ENCODE data around the gene ACAP1.

ACAP1 gene

DNA sequence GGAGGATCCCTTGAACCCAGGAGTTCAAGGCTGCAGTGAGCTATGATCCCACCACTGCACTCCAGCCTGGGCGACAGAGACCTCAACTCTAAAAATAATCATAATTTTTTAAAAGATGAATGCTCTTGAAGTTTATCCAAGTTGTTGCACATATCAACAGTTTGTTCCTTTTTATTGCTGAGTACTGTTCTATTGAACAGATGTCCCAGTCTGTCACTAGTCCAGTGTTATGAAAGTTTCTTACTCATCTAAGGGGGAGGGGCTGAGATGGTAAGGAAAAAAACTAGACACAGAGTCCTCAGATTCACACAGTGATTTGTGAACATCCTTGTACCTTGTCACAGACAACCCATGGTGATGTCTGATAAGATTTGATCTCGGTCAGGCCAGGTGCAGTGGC lies 3.9 kb downstream of the ACAP1 start:
- DNase-seq: no peak
- Mint-ChIP-seq H3K9me3 (no peaks in the 10 kb centered on the region), H3K27me3 (ENCODE audit: low read depth, poor library complexity) (peaks cover 7% of the 10 kb centered on the region), H3K27ac (no peak overlapping the region), H3K4me1 (peaks cover 52% of the 10 kb centered on the region), H3K36me3 (ENCODE audit: low read depth) (no peaks in the 10 kb centered on the region), H3K4me3 (no peak overlapping the region)
- TF ChIP-seq, protein P1, sequence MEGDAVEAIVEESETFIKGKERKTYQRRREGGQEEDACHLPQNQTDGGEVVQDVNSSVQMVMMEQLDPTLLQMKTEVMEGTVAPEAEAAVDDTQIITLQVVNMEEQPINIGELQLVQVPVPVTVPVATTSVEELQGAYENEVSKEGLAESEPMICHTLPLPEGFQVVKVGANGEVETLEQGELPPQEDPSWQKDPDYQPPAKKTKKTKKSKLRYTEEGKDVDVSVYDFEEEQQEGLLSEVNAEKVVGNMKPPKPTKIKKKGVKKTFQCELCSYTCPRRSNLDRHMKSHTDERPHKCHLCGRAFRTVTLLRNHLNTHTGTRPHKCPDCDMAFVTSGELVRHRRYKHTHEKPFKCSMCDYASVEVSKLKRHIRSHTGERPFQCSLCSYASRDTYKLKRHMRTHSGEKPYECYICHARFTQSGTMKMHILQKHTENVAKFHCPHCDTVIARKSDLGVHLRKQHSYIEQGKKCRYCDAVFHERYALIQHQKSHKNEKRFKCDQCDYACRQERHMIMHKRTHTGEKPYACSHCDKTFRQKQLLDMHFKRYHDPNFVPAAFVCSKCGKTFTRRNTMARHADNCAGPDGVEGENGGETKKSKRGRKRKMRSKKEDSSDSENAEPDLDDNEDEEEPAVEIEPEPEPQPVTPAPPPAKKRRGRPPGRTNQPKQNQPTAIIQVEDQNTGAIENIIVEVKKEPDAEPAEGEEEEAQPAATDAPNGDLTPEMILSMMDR (IDR thresholded peaks at IDR 0.05): no peak

- Mint-ChIP-seq H3K27me3 (ENCODE audit: low read depth, poor library complexity) (peaks cover 7% of the 10 kb centered on the region), H3K27ac (no peak overlapping the region), H3K4me1 (peaks cover 46% of the 10 kb centered on the region), H3K36me3 (ENCODE audit: low read depth) (no peaks in the 10 kb centered on the region), H3K4me3 (no peak overlapping the region), H3K9me3 (no peaks in the 10 kb centered on the region)
- DNase-seq: no peak
- TF ChIP-seq, protein P1 (IDR thresholded peaks at IDR 0.05): no peak
Measured at GRCh38 chr17:7341842-7342241, 5.5 kb downstream of the ACAP1 start.

DNA sequence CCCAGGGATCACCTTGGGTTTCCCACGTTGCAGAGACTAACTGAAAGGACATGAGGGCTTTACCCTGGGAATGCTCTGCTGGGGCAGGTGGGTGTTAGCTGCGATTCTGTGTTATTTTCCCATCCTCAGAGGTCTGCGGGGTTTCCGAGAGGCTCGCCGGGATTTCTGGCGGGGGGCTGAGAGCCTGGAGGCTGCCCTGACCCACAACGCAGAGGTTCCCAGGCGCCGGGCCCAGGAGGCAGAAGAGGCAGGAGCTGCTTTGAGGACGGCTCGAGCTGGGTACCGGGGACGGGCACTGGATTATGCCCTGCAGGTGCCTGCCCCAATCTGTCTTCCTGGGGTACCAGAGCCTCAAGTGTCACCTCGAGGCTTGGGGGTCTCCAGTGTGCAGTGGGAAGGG lies 6.9 kb downstream of the ACAP1 start:
- H3K27ac Mint-ChIP-seq: no peak overlapping the region
- H3K4me3 Mint-ChIP-seq: no peak overlapping the region
- peaks cover 9% of the 10 kb centered on the region for H3K27me3 Mint-ChIP-seq (ENCODE audit: low read depth, poor library complexity)
- peaks cover 45% of the 10 kb centered on the region for H3K4me1 Mint-ChIP-seq
- H3K9me3 Mint-ChIP-seq: no peaks in the 10 kb centered on the region
- DNase-seq: no peak
- TF ChIP-seq, protein P1 (IDR thresholded peaks at IDR 0.05): no peak
- H3K36me3 Mint-ChIP-seq (ENCODE audit: low read depth): no peaks in the 10 kb centered on the region

DNA sequence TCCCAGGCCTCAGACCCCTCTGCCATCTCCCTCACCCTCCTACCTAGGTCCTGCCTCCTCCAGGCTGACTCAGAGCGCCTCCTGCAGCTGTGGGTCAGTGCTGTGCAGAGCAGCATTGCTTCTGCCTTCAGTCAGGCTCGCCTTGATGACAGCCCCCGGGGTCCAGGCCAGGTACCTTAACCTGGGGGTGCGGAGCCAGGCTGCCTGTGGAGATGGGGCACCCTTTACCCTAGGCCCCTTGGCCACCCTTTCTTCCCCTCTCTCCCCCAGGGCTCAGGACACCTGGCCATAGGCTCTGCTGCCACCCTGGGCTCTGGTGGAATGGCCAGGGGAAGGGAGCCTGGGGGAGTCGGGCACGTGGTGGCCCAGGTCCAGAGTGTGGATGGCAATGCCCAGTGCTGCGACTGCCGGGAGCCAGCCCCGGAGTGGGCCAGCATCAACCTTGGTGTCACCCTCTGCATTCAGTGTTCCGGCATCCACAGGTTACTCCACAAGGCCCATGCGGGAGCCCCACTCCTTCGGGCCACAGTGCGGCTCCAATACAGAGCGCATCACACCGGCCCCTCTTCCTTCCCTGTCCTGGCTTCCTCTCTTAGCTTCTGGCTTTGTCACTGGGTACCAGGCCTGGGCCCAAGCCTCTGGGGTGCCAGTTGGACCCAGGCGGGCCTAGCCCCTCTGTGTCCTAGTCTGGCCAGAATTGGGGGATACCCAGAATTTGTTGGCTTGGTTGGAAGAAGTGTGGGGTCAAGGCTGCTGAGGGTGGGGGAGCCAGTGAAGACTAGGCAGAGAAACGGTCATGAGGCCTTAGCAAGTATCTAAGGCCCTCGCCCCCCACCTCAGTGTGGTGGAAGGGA lies 10.7 kb downstream of the ACAP1 start:
- H3K36me3 Mint-ChIP-seq (ENCODE audit: low read depth): no peaks in the 10 kb centered on the region
- H3K27ac Mint-ChIP-seq: peak overlapping the region; percentile 22
- no peak for DNase-seq
- no peak overlapping the region for H3K4me3 Mint-ChIP-seq
- H3K9me3 Mint-ChIP-seq: no peaks in the 10 kb centered on the region
- H3K27me3 Mint-ChIP-seq (ENCODE audit: low read depth, poor library complexity): peaks cover 9% of the 10 kb centered on the region
- peaks cover 64% of the 10 kb centered on the region for H3K4me1 Mint-ChIP-seq
- TF ChIP-seq, protein P1 (IDR thresholded peaks at IDR 0.05): no peak

DNA sequence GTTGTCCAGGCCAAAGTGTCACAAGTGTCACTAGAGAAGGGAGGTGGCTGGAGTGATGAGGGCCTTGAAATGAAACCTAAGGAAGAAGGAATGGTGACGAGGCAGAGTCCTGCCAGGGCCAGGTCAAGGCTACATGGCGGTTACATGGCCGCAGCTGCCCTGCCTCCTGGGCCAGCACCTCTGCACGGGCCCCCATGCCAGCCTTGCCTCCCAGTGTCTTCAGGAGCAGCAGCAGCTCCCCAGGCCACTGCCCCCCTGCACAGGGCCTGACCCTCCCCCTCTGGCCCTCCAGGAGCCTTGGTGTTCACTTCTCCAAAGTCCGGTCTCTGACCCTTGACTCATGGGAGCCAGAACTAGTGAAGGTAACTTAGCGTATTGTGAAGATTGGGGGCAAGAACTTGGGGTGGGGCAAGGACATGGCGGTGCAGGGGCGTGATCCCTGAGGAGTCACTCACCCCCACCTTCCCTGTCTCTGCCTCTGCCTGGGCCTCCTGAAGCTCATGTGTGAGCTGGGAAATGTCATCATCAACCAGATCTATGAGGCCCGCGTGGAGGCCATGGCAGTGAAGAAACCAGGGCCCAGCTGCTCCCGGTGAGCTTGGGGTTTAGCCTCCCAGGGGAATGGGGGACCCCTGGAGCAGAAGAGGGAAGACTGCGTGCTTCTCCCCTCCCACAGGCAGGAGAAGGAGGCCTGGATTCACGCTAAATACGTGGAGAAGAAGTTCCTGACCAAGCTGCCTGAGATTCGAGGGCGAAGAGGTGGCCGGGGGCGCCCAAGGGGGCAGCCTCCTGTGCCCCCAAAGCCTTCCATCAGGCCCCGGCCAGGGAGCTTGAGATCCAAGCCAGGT lies 11.5 kb downstream of the ACAP1 start:
- H3K27me3 Mint-ChIP-seq (ENCODE audit: low read depth, poor library complexity): peaks cover 8% of the 10 kb centered on the region

More for the DNA sequence above, 11.5 kb downstream of the ACAP1 start:
- no peak for DNase-seq
- Mint-ChIP-seq H3K36me3 (ENCODE audit: low read depth) (no peaks in the 10 kb centered on the region), H3K4me3 (no peak overlapping the region), H3K27ac (peak overlapping the region; percentile 22), H3K4me1 (peaks cover 71% of the 10 kb centered on the region), H3K9me3 (no peaks in the 10 kb centered on the region)
- TF ChIP-seq, protein P1 (IDR thresholded peaks at IDR 0.05): no peak

All from nephron progenitor cell (in vitro differentiated cells).